Calu3 (cell line): Measurements from ENCODE around the gene DGLUCY. TPM values are rescaled to one million over a fixed set of nuclear protein-coding genes. Genes with fewer than 3 reads are reported as not detected.

Experiments
- BruUV-seq: library from RNA; stranded (reverse); fragments of 400-500 nt; replicated peaks from 2 replicates; lab custom pipeline; 2021; lab: Mats Ljungman, UMichigan
- CTCF ChIA-PET: fragments of 300-600 bp; sonication (Branson Sonifier 250); formaldehyde crosslinking; loops from one replicate; lab custom pipeline; 2022; ENCODE audit warnings: antibody characterized with exemption; lab: Charles Lee
- DNase-seq: peaks from one replicate; pipeline ENCODE4 v3.0.0; 2022
- H3K27ac Mint-ChIP-seq: one replicate; pipeline ENCODE4 v1.8.0; 2022; ENCODE audit warnings: mixed read lengths; ENCODE audit not compliant: unreplicated experiment
- H3K27me3 Mint-ChIP-seq: one replicate; pipeline ENCODE4 v1.8.0; 2022; ENCODE audit warnings: mixed read lengths; ENCODE audit not compliant: unreplicated experiment
- H3K36me3 Mint-ChIP-seq: one replicate; pipeline ENCODE4 v1.8.0; 2022; ENCODE audit warnings: mild to moderate bottlenecking, moderate library complexity, mixed read lengths; ENCODE audit not compliant: insufficient read depth, unreplicated experiment
- H3K4me1 Mint-ChIP-seq: one replicate; pipeline ENCODE4 v1.8.0; 2022; ENCODE audit warnings: mild to moderate bottlenecking, low read depth, mixed read lengths; ENCODE audit not compliant: unreplicated experiment
- H3K4me3 Mint-ChIP-seq: one replicate; pipeline ENCODE4 v1.8.0; 2022; ENCODE audit warnings: mild to moderate bottlenecking, low read depth, moderate library complexity, mixed read lengths; ENCODE audit not compliant: unreplicated experiment
- H3K9me3 Mint-ChIP-seq: one replicate; pipeline ENCODE4 v1.8.0; 2022; ENCODE audit warnings: low read depth, mixed read lengths; ENCODE audit not compliant: unreplicated experiment
- CTCF ChIP-seq: fragments of 200-600 bp; IDR thresholded peaks from one replicate; pipeline ENCODE4 v1.8.0; 2022; ENCODE audit warnings: antibody characterized with exemption; ENCODE audit not compliant: unreplicated experiment
- intact Hi-C: fragments of 100-400 bp; cut with micrococcal nuclease; formaldehyde crosslinking; loops from one replicate; pipeline ENCODE4 v1.10.0; 2022; ENCODE audit not compliant: unreplicated experiment
- total RNA-seq: library from RNA; stranded (reverse); gene quantifications from 2 replicates; pipeline ENCODE4 v1.2.3, GENCODE V29; 2022

DGLUCY gene
- total RNA-seq, 1 experiment from 2014 or later, result 69.3 TPM

- CTCF ChIA-PET, result no interaction called here
- no peak for DNase-seq
- H3K27ac Mint-ChIP-seq, result no peak overlapping the region
- peaks cover 4% of the 10 kb centered on the region for H3K36me3 Mint-ChIP-seq
- H3K4me3 Mint-ChIP-seq, result no peak overlapping the region
- intact Hi-C loops, result no loop called here
- no peaks in the 10 kb centered on the region for H3K4me1 Mint-ChIP-seq
- TF ChIP-seq CTCF, result no peak
- no peaks in the 10 kb centered on the region for H3K27me3 Mint-ChIP-seq
- BruUV-seq, result no TSS peak
- peaks cover 2% of the 10 kb centered on the region for H3K9me3 Mint-ChIP-seq
Measured at GRCh38 chr14:91231446-91231845, 117.6 kb downstream of the DGLUCY start.

- H3K36me3 Mint-ChIP-seq, result peaks cover 4% of the 10 kb centered on the region
- H3K9me3 Mint-ChIP-seq, result peaks cover 2% of the 10 kb centered on the region
- no TSS peak for BruUV-seq
- intact Hi-C loops, result no loop called here
- no peaks in the 10 kb centered on the region for H3K27me3 Mint-ChIP-seq
- no peak for TF ChIP-seq CTCF
- H3K4me3 Mint-ChIP-seq, result no peak overlapping the region
- no peak overlapping the region for H3K27ac Mint-ChIP-seq
- no peaks in the 10 kb centered on the region for H3K4me1 Mint-ChIP-seq
- CTCF ChIA-PET, result no interaction called here
- DNase-seq, result no peak
Measured at GRCh38 chr14:91232052-91232451, 118.2 kb downstream of the DGLUCY start.

GRCh38 chr14:91232603-91233002, 118.7 kb downstream of the DGLUCY start:
- no peak for DNase-seq
- no TSS peak for BruUV-seq
- Mint-ChIP-seq H3K36me3 (peaks cover 4% of the 10 kb centered on the region), H3K4me1 (no peaks in the 10 kb centered on the region), H3K4me3 (no peak overlapping the region), H3K9me3 (peaks cover 2% of the 10 kb centered on the region), H3K27me3 (no peaks in the 10 kb centered on the region), H3K27ac (no peak overlapping the region)
- intact Hi-C loops, result no loop called here
- CTCF ChIA-PET, result no interaction called here
- TF ChIP-seq CTCF, result no peak

GRCh38 chr14:91233936-91234790, 120.3 kb downstream of the DGLUCY start:
- peaks cover 2% of the 10 kb centered on the region for H3K9me3 Mint-ChIP-seq
- no peak for DNase-seq
- H3K4me1 Mint-ChIP-seq, result no peaks in the 10 kb centered on the region
- H3K4me3 Mint-ChIP-seq, result no peak overlapping the region
- intact Hi-C loops, result no loop called here
- H3K27ac Mint-ChIP-seq, result no peak overlapping the region
- H3K27me3 Mint-ChIP-seq, result peaks cover 9% of the 10 kb centered on the region
- peaks cover 4% of the 10 kb centered on the region for H3K36me3 Mint-ChIP-seq
- CTCF ChIA-PET, result no interaction called here
- BruUV-seq, result no TSS peak
- no peak for TF ChIP-seq CTCF
